Measurements from ENCODE around the gene RTP4. TPM values are rescaled to one million over a fixed set of nuclear protein-coding genes. Genes with fewer than 3 reads are reported as not detected.

RTP4 gene
- total and polyA plus RNA-seq, 2 of the 8 experiments (the other 6 are each of a cell fraction or from before 2014, with no cell fraction given): not detected

GRCh38 chr3:187359798-187360486 lies 8.2 kb upstream of the RTP4 start:
- 50% methylated on average over 7 of the region's 7 CpGs; no CpG with 5 or more reads in 1 of the 2 experiments for WGBS, 2 experiments (ENCODE audit: extremely low coverage in 1 of 2, insufficient coverage in 1 of 2, insufficient read length in 1 of 2, insufficient replicate concordance in 2 of 2, low coverage in 1 of 2, low lambda C conversion rate in 2 of 2, missing lambda C conversion rate in 1 of 2)
- Histone ChIP-seq H2BK12ac (ENCODE audit: low read depth, low read length) (peak overlapping the region; percentile 40; the same call in 1 of the 2 replicates), H3K27me3 (replicated peaks in 1 of 4; ENCODE audit: control insufficient read depth in 3 of 4, extremely low read depth in 1 of 4, insufficient read depth in 3 of 4, low read length in 3 of 4) (no peaks in the 10 kb centered on the region; a peak in 1 of 7 replicates), H3K79me2 (ENCODE audit: control insufficient read depth in 1 of 2, insufficient read depth in 2 of 2, low read length in 2 of 2) (no peaks in the 10 kb centered on the region), H3K23ac (ENCODE audit: insufficient read length) (no peak overlapping the region), H2BK15ac (ENCODE audit: low read length) (no peak overlapping the region), H3K56ac (replicated peaks; ENCODE audit: insufficient read length, low read depth, low read length) (peak overlapping the region; percentile 33), H3K4me2 (ENCODE audit: insufficient read depth in 1 of 2, low read depth in 2 of 2, low read length in 2 of 2) (peak overlapping the region; percentile 47 to 57), H4K20me1 (replicated peaks in 1 of 2; ENCODE audit: control insufficient read depth in 1 of 2, insufficient read depth in 2 of 2, low read length in 2 of 2) (no peaks in the 10 kb centered on the region), H2AK5ac (ENCODE audit: low read depth, low read length) (no peak overlapping the region), H2BK5ac (ENCODE audit: low read depth, low read length) (peak overlapping the region; percentile 86; the same call in 1 of the 2 replicates), H4K8ac (ENCODE audit: extremely low read depth, insufficient read depth, low read length) (no peak overlapping the region), H3K4me3 (ENCODE audit: extremely low read depth in 1 of 4, insufficient read depth in 2 of 4, low read depth in 3 of 4, low read length in 4 of 4) (peak overlapping the region in 2 of 4 experiments; percentile 1 to 10; a peak in 2 of 8 replicates), H2AFZ (ENCODE audit: low read length) (no peak overlapping the region; the same call in 1 of the 2 replicates), H2BK120ac (replicated peaks; ENCODE audit: low read depth, low read length) (peak overlapping the region; percentile 60), H4K91ac (replicated peaks; ENCODE audit: insufficient read length, low read length) (peak overlapping the region; percentile 56), H4K5ac (ENCODE audit: insufficient read length, low read depth, low read length) (no peak overlapping the region), H3K18ac (ENCODE audit: extremely low read depth, low read length) (peak overlapping the region; percentile 11), H3K9ac (replicated peaks in 1 of 4; ENCODE audit: extremely low read depth in 1 of 4, low read depth in 3 of 4, low read length in 3 of 4) (no peak overlapping the region; a peak in 1 of 7 replicates), H3K36me3 (ENCODE audit: control insufficient read depth in 2 of 4, insufficient read depth in 4 of 4, low read length in 3 of 4) (no peaks in the 10 kb centered on the region), H3K27ac (ENCODE audit: low read depth, low read length) (no peak overlapping the region), H3K4ac (replicated peaks; ENCODE audit: insufficient read length, low read depth, low read length) (no peak overlapping the region), H3K14ac (ENCODE audit: insufficient read length) (no peak overlapping the region), H3K9me3 (ENCODE audit: insufficient read depth in 2 of 2, low read depth in 1 of 2, low read length in 1 of 2) (no peaks in the 10 kb centered on the region), H3K4me1 (replicated peaks in 1 of 4; ENCODE audit: control insufficient read depth in 3 of 4, insufficient read depth in 4 of 4, low read length in 3 of 4) (peaks cover 0 to 29% (median 20%) of the 10 kb centered on the region in 4 experiments; a peak in 5 of 7 replicates), H2BK20ac (ENCODE audit: low read length) (peak overlapping the region; percentile 88; the same call in 1 of the 2 replicates), H3K23me2 (ENCODE audit: low read depth, low read length) (no peaks in the 10 kb centered on the region), H3K79me1 (ENCODE audit: low read depth, low read length) (no peaks in the 10 kb centered on the region)
- FAIRE-seq (no peak), DNase-seq (ENCODE audit: low read depth in 1 of 2, low spot score in 2 of 2) (no peak)
- POLR2A ChIA-PET (ENCODE audit: partially characterized antibody): no interaction called here
- CTCF ChIA-PET (ENCODE audit: partially characterized antibody): interaction anchor here (1.2 to 9.8 kb wide), 3 partner anchors 40 to 319 kb away, joined by 3 to 75 read pairs (median 3); no protein-coding TSS in a partner anchor
- TF ChIP-seq TEAD4 (IDR thresholded peaks at IDR 0.05; ENCODE audit: low read depth, low read length): no peak
- TF ChIP-seq ASH2L (IDR thresholded peaks at IDR 0.05; ENCODE audit: low read length): no peak
- no peak for TF ChIP-seq BCL11A (IDR thresholded peaks at IDR 0.05; ENCODE audit: low read depth in 2 of 2, low read length in 2 of 2)
- no peak for TF ChIP-seq HDAC2 (IDR thresholded peaks at IDR 0.05; ENCODE audit: borderline replicate concordance in 1 of 2, low read depth in 2 of 2, low read length in 2 of 2)
- TF ChIP-seq CBX8 (IDR thresholded peaks at IDR 0.05; ENCODE audit: borderline replicate concordance, low read depth, low read length): no peak
- no peak for TF ChIP-seq SP2 (IDR thresholded peaks at IDR 0.05; ENCODE audit: low read length)
- TF ChIP-seq ATF2 (IDR thresholded peaks at IDR 0.05; ENCODE audit: low read length): no peak
- no peak for TF ChIP-seq BACH1 (IDR thresholded peaks at IDR 0.05; ENCODE audit: low read length)
- TF ChIP-seq GABPA (IDR thresholded peaks at IDR 0.05; ENCODE audit: borderline replicate concordance, insufficient read depth, low read length): no peak
- TF ChIP-seq EP300 (IDR thresholded peaks at IDR 0.05; ENCODE audit: borderline replicate concordance in 1 of 2, low read depth in 2 of 2, low read length in 2 of 2): no peak
